IMR-90 (cell line): ENCODE results near the gene MYD88.

Experiments used
- BHLHE40 ChIP-seq: fragments of 150-350 bp; IDR thresholded peaks from 2 replicates; pipeline ENCODE4 v1.6.1; 2016; ENCODE audit warnings: mild to moderate bottlenecking, low read depth, low read length
- CEBPB ChIP-seq: IDR thresholded peaks from 2 replicates; pipeline ENCODE4 v1.6.1; 2012; ENCODE audit warnings: low read depth, low read length, improper control_type of control experiment
- MAFK ChIP-seq: IDR thresholded peaks from 2 replicates; pipeline ENCODE4 v1.6.1; 2012; ENCODE audit warnings: low read depth, low read length, improper control_type of control experiment
- MXI1 ChIP-seq: IDR thresholded peaks from 2 replicates; pipeline ENCODE4 v1.6.1; 2012; ENCODE audit warnings: low read depth, mild to moderate bottlenecking, low read length, moderate library complexity, borderline replicate concordance
- POLR2A ChIP-seq: IDR thresholded peaks from 2 replicates; pipeline ENCODE4 v1.6.1; 2012; ENCODE audit warnings: mild to moderate bottlenecking, low read depth, low read length
- RCOR1 ChIP-seq: IDR thresholded peaks from 2 replicates; pipeline ENCODE4 v1.6.1; 2012; ENCODE audit warnings: mild to moderate bottlenecking, low read length, improper control_type of control experiment; ENCODE audit not compliant: insufficient replicate concordance
- RFX5 ChIP-seq: IDR thresholded peaks from 2 replicates; pipeline ENCODE4 v1.8.0; 2012; ENCODE audit warnings: low read depth, mild to moderate bottlenecking, low read length, moderate library complexity
- SMC3 ChIP-seq: fragments of 150-350 bp; IDR thresholded peaks from 2 replicates; pipeline ENCODE4 v1.6.1; 2016; ENCODE audit warnings: low read depth, mild to moderate bottlenecking, antibody characterized with exemption, low read length, moderate library complexity
- TF ChIP-seq, protein P1 (sequence below): conservative IDR thresholded peaks from 2 replicates; pipeline ENCODE4 v1.5.1; 2012; ENCODE audit warnings: mild to moderate bottlenecking, low read depth, low read length, improper control_type of control experiment

GRCh38 chr3:38141952-38142273 is 3.5 kb downstream of the MYD88 start:
- no peak for TF ChIP-seq POLR2A
- TF ChIP-seq, protein P1, sequence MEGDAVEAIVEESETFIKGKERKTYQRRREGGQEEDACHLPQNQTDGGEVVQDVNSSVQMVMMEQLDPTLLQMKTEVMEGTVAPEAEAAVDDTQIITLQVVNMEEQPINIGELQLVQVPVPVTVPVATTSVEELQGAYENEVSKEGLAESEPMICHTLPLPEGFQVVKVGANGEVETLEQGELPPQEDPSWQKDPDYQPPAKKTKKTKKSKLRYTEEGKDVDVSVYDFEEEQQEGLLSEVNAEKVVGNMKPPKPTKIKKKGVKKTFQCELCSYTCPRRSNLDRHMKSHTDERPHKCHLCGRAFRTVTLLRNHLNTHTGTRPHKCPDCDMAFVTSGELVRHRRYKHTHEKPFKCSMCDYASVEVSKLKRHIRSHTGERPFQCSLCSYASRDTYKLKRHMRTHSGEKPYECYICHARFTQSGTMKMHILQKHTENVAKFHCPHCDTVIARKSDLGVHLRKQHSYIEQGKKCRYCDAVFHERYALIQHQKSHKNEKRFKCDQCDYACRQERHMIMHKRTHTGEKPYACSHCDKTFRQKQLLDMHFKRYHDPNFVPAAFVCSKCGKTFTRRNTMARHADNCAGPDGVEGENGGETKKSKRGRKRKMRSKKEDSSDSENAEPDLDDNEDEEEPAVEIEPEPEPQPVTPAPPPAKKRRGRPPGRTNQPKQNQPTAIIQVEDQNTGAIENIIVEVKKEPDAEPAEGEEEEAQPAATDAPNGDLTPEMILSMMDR, result no peak
- no peak for TF ChIP-seq BHLHE40
- no peak for TF ChIP-seq RFX5
- no peak for TF ChIP-seq MXI1
- TF ChIP-seq CEBPB, result no peak
- TF ChIP-seq MAFK, result no peak
- no peak for TF ChIP-seq SMC3
- no peak for TF ChIP-seq RCOR1
